Keratinocyte (primary cell): ENCODE data around the gene GHRHR.

Experiments used
- CTCF ChIP-seq, 3 experiments: IDR thresholded peaks in 1 of 3; conservative IDR thresholded peaks in 1 of 3; optimal IDR thresholded peaks in 1 of 3; 2 replicates in 2 of 3; 3 replicates in 1 of 3; pipeline versions ENCODE3 to v1.5.1; 2011; ENCODE audit warnings: low read length in 3 of 3, mild to moderate bottlenecking in 3 of 3, moderate library complexity in 2 of 3, control low read depth in 1 of 3, inconsistent platforms in 1 of 3; ENCODE audit not compliant: insufficient read depth in 2 of 3; ENCODE audit errors: extremely low read depth in 1 of 3
- EZH2 ChIP-seq: IDR thresholded peaks from one replicate; pipeline ENCODE4 v1.6.1; 2012; ENCODE audit warnings: inconsistent platforms, mild to moderate bottlenecking, low read length, moderate library complexity

GRCh38 chr7:30987936-30988335, 24.2 kb downstream of the GHRHR start:
- no peak for TF ChIP-seq CTCF (optimal IDR thresholded peaks at IDR 0.05 in 1 of 3, IDR thresholded peaks at IDR 0.05 in 1 of 3, conservative IDR thresholded peaks at IDR 0.05 in 1 of 3; ENCODE audit: extremely low read depth in 1 of 3, insufficient read depth in 2 of 3, low read length in 3 of 3)
- no peak for TF ChIP-seq EZH2
